DMS153 treated with DMSO at 0.1 percent for 48 hours (cell line): Measurements from ENCODE around the gene GPR45.

ENCODE experiments used
- DNase-seq: peaks from one replicate; lab custom pipeline; 2025; ENCODE audit not compliant: unreplicated experiment; lab: John Stamatoyannopoulos, UW

Gene GPR45

GRCh38 chr2:105252271-105252670 is 10.7 kb downstream of the GPR45 start:
- no peak for DNase-seq

DNA sequence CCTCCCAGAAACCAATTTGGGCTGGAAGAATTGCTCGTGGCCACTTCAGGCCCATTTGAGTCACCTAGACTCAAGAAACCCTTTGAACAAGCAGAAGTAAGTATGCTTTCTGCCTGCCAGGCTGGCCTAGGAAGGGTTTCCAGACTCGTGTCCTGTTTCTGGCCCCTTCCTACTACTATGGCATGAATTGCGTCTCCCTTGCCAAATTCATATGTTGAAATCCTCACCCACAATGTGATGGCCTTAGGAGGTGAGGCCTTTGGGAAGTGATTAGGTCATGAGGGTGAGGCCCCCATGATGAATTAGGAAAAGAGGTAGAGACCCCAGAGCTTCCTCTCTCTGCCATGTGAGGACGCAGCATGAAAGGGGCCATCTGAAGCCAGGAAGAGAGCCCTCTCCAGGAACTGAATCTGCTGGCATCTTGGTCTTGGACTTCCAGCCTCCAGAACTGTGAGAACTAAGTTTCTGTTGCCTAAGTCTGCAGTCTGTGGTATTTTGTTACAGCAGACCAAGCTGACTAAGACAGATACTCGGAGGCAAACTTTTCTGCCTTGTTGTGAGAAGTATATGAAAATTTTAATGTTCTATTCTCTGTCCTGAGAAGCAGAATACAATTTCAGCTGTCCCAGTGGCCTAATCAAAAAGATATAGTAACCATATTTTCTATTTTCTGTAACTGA is 13.1 kb downstream of the GPR45 start:
- DNase-seq = no peak

GRCh38 chr2:105255979-105256378 is 14.4 kb downstream of the GPR45 start:
- no peak for DNase-seq

DNA sequence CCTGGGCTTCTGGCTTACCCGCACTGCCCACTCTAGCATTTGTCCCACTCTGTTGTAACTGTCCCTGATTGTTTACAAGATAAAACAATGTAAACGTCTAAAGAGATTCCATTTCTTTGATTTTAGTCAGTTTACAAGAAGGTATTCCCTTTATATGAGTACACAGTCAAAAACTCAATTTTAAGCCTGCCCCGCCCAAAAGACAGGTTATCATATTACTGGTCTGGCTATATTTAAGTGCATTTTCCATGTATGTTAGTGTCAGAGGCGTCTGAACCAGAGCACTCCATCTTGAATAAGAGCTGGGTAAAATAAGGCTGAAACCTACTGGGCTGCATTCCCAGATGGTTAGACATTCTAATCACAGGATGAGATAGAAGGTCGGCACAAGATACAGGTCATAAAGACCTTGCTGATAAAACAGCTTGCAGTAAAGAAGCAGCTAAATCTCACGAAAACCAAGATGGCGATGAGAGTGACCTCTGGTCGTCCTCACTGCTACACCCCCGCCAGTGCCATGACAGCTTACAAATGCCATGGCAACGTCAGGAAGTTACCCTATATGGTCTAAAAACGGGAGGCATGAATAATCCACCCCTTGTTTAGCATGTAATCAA is 15.0 kb downstream of the GPR45 start:
- no peak for DNase-seq

- no peak for DNase-seq
Observed at GRCh38 chr2:105257981-105258380, 16.4 kb downstream of the GPR45 start.

DNA sequence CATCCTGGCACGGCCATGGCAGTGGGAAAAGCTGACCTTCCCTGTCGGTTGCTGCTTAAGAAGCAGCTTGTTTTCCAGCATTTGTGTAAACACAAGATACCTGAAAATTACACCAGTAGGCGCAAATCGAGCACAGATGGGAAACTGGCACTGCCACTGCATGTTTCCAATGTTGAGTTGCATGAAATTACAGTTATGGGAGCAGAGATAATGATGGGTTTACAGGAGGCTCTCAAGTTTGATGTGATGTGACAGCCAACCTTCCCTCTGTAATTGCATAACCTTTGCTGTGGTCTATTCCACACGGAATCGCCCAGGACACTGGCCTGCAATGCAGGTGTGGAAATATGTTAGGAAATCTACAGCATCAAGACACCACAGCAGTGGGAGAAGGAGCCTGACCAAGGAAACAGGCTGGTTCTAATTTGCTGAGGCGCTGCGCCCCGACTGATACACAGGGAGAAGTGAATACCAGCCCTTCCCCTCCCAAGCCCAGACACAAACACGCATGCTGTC is 17.4 kb downstream of the GPR45 start:
- DNase-seq = no peak

DNA sequence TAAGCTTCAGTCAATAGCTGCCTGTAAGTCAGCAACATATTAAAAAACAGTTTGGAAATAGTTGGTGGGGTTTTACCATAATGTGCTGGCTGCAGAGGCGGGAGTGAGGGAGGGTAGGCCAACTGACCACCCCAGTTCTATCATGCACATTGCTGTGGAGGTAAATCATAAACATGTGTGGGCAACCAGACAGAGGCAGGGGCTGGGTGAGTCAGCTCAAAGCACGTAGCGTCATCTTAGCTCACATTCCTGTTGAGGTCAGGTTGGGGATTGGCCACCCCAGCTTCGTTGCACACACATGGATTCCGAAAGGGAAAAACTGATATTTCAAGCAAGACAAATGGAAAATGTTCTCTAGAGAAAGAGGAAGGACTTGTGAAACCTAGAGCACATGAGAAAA is 19.5 kb downstream of the GPR45 start:
- DNase-seq = no peak

DNA sequence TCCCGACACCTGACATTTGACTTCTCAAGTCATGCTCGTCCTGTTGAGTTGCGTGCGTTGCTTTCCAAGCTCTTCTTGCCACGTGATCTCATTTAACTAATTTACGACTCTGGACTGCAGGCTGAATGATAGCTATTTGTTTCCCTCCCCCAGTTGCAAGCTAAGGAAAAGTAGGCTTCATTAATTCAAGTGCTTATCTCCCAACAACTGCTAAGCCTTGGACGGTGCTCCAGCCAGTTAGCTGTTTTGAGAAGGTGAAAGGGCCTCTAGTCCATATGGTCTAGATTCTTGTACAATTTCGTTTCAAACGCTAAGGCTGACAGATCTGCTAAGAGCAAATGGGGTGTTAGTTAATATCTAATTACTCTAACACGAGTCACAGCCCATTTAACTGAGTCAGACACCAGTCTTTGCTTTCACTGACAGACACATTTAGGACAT is 21.1 kb downstream of the GPR45 start:
- no peak for DNase-seq

DNA sequence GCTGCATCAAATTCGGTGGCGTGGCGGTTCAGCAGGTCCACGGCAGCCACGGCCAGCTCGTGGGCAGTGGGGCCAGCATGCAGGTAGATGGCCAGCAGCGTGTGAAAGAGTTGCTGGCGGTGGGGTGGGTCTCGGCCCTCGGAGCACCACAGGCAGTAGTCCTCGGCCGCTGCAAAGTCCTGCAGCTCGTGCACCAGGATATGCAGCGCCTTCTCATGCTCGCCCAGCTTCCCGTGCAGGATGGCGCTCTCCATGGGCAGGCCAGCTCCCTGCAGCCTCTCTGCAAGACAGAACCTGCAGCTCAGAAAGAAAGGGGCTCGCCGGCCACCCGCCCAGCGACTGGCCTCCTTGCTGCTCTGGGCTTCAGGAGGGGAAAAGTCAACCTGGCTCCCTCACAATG is 27.9 kb downstream of the GPR45 start:
- DNase-seq = no peak

DNA sequence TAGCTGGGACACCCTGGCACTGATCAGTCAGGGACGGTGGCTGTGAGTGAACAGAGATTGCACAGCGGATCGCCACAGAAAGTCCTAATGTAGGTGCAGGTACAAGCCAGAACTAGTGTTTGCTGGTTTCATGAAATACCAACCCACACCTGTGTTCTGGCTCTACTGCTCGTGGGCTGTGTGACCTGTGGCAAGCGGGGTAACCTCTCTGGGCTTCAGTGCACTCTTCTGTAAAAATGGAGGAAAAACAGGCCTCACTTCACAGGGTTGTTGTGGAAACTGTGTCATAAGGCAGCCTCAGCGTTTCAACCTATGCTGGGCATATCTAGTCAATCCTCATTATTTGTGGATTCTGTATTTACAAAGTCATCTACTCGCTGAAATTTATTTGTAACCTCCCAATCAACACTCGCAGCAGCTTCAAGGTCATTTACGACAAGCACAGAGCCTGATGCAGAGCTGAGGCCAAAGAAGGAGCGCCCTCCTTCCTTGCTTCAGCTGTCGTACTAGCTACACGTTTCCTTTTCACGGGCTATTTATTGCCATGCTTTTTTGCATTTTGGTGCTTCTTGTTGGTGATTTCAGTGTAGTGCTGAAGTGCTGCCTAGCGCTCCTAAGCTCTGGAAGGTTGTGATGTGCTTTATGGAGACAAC is 30.0 kb downstream of the GPR45 start:
- no peak for DNase-seq

DNA sequence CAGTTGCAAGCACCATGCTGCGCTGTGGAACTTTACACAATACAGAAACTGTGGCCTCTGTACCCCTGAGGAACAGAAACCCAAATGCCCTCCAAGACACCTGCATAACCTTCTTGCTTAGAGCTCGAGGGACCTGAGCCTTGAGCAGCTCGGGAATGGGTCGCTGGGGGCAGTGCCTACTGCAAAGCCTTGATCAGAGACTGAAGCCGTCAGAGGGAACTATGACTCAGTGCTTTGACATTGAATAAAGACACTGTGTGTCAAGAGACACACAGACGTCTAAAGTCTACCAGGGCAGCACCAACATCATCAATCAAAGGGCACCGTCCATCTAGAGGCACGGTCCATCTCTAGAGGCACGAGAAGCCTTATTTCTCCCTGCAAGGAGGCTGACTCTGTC is 30.6 kb downstream of the GPR45 start:
- no peak for DNase-seq

- DNase-seq = no peak
Observed at GRCh38 chr2:105274046-105274445, 32.5 kb downstream of the GPR45 start.

GRCh38 chr2:105278654-105279053 is 37.1 kb downstream of the GPR45 start:
- DNase-seq = no peak

DNA sequence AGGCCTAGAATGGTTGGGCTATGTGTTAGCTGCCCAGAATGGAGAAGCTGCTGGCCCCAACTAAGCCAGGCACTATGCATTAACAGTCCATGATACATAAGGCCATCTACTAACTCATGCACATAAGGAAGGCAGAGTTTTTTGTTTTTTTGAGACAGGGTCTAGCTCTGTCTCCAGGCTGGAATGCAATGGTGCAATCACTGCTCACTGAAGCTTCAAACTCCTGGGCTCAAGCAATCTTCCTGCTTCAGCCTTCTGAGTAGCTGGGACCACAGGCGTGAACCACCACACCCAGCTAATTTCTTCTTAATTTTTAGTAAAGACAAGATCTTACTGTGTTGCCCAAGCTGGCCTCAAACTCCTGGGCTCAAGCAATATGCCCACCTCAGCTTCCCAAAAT is 37.6 kb downstream of the GPR45 start:
- DNase-seq = no peak

DNA sequence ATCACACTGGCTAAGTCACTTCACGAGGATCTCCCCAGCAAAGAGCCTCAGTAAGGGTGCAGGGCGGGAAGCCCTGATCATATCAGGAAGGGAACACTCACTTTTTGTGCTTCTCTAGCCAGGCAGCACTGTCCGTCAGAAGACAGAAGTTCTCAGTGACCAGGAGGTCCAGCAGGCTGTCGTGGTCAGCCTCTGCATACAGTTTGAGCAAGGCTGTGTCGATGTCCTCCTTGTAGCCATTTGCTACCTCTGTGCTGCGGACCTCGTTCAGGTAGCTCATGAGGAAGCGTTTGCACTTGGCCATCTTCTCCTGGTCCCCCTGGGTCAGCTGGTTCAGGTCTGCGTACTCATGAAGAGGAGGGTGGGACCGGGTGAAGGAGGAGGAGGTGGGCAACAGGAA is 38.7 kb downstream of the GPR45 start:
- DNase-seq = no peak

GRCh38 chr2:105283532-105283931 is 42.0 kb downstream of the GPR45 start:
- no peak for DNase-seq

GRCh38 chr2:105287692-105288091 is 46.1 kb downstream of the GPR45 start:
- no peak for DNase-seq

GRCh38 chr2:105288133-105288532 is 46.6 kb downstream of the GPR45 start:
- DNase-seq = no peak

- no peak for DNase-seq
Observed at GRCh38 chr2:105290981-105291660, 49.6 kb downstream of the GPR45 start.

DNA sequence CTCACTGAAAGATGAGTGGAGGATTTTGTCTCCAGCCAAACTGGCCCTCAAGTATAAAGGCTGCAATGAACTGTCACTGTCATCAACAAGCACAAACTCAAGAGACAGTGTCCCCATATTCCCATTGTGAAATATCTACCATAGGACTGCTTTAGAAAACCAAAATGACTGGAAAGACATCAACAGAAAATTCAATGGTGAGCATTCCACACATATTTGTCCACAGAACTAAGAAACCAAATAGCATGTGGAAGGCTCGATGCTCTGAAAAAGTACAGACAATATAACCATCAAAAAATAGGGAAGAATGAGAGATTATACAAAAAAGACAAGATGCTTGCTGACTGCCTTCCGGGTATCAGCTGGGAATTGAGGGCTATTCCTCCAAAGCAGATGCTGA is 50.4 kb downstream of the GPR45 start:
- no peak for DNase-seq
